ENCODE data around the gene ARID1B. TPM values are rescaled to one million over a fixed set of nuclear protein-coding genes. Genes with fewer than 3 reads are reported as not detected.

ARID1B gene
- total and polyA plus RNA-seq, 2 of the 4 experiments (the other 2 are of a cell fraction), result 14.5 to 20.1 TPM

DNA sequence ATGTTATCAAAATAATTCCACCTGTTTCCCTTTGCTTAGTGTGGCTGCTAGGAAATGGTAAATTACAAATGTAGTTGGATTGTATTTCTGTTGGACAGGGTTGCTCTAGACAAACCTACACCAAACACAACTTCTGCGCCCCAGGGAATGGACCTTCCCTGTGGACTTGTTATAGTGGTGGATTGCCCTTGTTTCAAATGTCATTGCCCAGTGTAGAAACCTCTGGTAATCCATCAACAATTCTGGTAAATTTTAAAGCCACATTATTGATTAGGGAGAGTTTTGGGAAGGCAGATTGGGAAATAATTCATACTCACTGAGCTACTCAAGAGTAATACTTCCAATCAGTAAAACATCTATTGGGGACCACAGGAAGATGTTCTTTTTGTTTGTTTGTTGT is 239.8 kb downstream of the ARID1B start:
- H3K27me3 ChIP-seq (ENCODE audit: control insufficient read depth, insufficient read depth, low read length), result no peaks in the 10 kb centered on the region
- no peak overlapping the region for H2AFZ ChIP-seq (replicated peaks; ENCODE audit: low read length, poor library complexity)
- no TSS peak for BruUV-seq (replicated peaks)
- ATAC-seq (ENCODE audit: low read depth) (no peak), DNase-seq (no peak)
- H4K20me1 ChIP-seq (ENCODE audit: insufficient read depth, low read length), result peaks cover 3% of the 10 kb centered on the region; the same call in 1 of the 2 replicates
- H3K36me3 ChIP-seq (ENCODE audit: control insufficient read depth, insufficient read depth, low read length), result no peaks in the 10 kb centered on the region
- ChIA-PET POLR2A (ENCODE audit: unreplicated experiment) (no interaction called here), CTCF (no interaction called here)
- dilution Hi-C loops (cut with HindIII; ENCODE audit: low sequenced_read_pairs, unreplicated experiment), result no loop called here
- H3K14ac ChIP-seq (replicated peaks; ENCODE audit: low read depth, low read length), result no peak overlapping the region
- no peak overlapping the region for H3K27ac ChIP-seq (ENCODE audit: insufficient read depth, low read length)
- H3K9me3 ChIP-seq (ENCODE audit: control insufficient read depth, insufficient read depth, low read length), result no peaks in the 10 kb centered on the region
- no peak overlapping the region for H3K56ac ChIP-seq (ENCODE audit: extremely low read depth, insufficient read depth, low read length)
- H3K4ac ChIP-seq (ENCODE audit: low read depth, low read length), result no peak overlapping the region
- intact Hi-C loops (cut with micrococcal nuclease), result no loop called here
- in situ Hi-C loops (cut with MboI; ENCODE audit: low sequenced_read_pairs), result loop anchor here (10.0 kb wide), 2 partner anchors 232 to 452 kb away; no protein-coding TSS in a partner anchor
- H2BK5ac ChIP-seq (ENCODE audit: low read depth, low read length, poor library complexity, severe bottlenecking), result no peak overlapping the region
- TF ChIP-seq CHD1 (IDR thresholded peaks at IDR 0.05; ENCODE audit: low read depth, low read length) (no peak), NFE2L2 (IDR thresholded peaks at IDR 0.05; ENCODE audit: low read depth, low read length) (no peak), BHLHE40 (IDR thresholded peaks at IDR 0.05; ENCODE audit: low read depth, low read length) (no peak), FOS (IDR thresholded peaks at IDR 0.05; ENCODE audit: low read depth, low read length) (no peak), MXI1 (IDR thresholded peaks at IDR 0.05; ENCODE audit: borderline replicate concordance, low read depth, low read length) (no peak)
- no peak overlapping the region for H4K91ac ChIP-seq (ENCODE audit: insufficient read depth, low read depth, low read length)
- H3K23ac ChIP-seq (ENCODE audit: low read depth, low read length), result no peak overlapping the region
- H3K18ac ChIP-seq (ENCODE audit: low read depth, low read length), result no peak overlapping the region
- no peak overlapping the region for H4K5ac ChIP-seq (ENCODE audit: low read depth, low read length)
- H3K9me1 ChIP-seq (ENCODE audit: insufficient read depth, low read length), result peaks cover 8% of the 10 kb centered on the region
- H2AK9ac ChIP-seq (replicated peaks; ENCODE audit: low read depth, low read length, poor library complexity), result no peak overlapping the region
- H2AK5ac ChIP-seq (ENCODE audit: low read depth, low read length), result no peak overlapping the region
- WGBS, 2 experiments (ENCODE audit: extremely low coverage in 2 of 2, insufficient read length in 1 of 2), result no CpG with 5 or more reads among the region's 1 CpG
- H3K4me2 ChIP-seq (ENCODE audit: low read depth, low read length), result no peak overlapping the region
- H3K4me3 ChIP-seq (ENCODE audit: insufficient read depth, low read depth, low read length), result no peak overlapping the region
- no peak overlapping the region for H3K9ac ChIP-seq (ENCODE audit: low read depth, low read length)
- H3K4me1 ChIP-seq (ENCODE audit: control insufficient read depth, insufficient read depth, low read length), result peaks cover 10% of the 10 kb centered on the region
- H2BK20ac ChIP-seq (ENCODE audit: low read depth, low read length), result no peak overlapping the region
- H4K8ac ChIP-seq (ENCODE audit: low read depth in 2 of 2, low read length in 2 of 2), result no peak overlapping the region
- peaks cover 32 to 67% of the 10 kb centered on the region in 2 experiments for H3K79me1 ChIP-seq (ENCODE audit: low read depth in 1 of 2, low read length in 2 of 2)
- H2BK15ac ChIP-seq (ENCODE audit: low read depth, low read length), result no peak overlapping the region
- H2BK120ac ChIP-seq (ENCODE audit: low read depth, low read length), result no peak overlapping the region

All from IMR-90 (cell line).